GDM1 (cell line): ENCODE results near the gene HOXB1.

Experiments used
- DNase-seq: peaks from one replicate; lab custom pipeline; 2025; lab: John Stamatoyannopoulos, UW

Gene HOXB1

GRCh38 chr17:48530887-48531272 is at the start of gene HOXB1:
Gene HOXB1 (minus strand): TSS chr17:48531011. CDS start chr17:48530904, 107 bp downstream.
- no peak for DNase-seq

- no peak for DNase-seq
Observed at GRCh38 chr17:48579760-48580554, 49.1 kb upstream of the HOXB1 start.

GRCh38 chr17:48579471-48579759 is 48.6 kb upstream of the HOXB1 start:
- DNase-seq, result no peak

GRCh38 chr17:48578616-48579470 is 48.0 kb upstream of the HOXB1 start:
- DNase-seq, result no peak

- DNase-seq, result peak; percentile 70
Observed at GRCh38 chr17:48577946-48578615, 47.3 kb upstream of the HOXB1 start, which contains the start of gene HOXB4. Gene HOXB4 (minus strand): TSS chr17:48578350. CDS start chr17:48578319, 31 bp downstream.

- no peak for DNase-seq
Observed at GRCh38 chr17:48577330-48577945, 46.6 kb upstream of the HOXB1 start.

- no peak for DNase-seq
Observed at GRCh38 chr17:48576479-48577309, 45.9 kb upstream of the HOXB1 start.

- DNase-seq, result no peak
Observed at GRCh38 chr17:48575673-48576478, 45.1 kb upstream of the HOXB1 start.

- DNase-seq, result no peak
Observed at GRCh38 chr17:48575066-48575582, 44.3 kb upstream of the HOXB1 start.

- no peak for DNase-seq
Observed at GRCh38 chr17:48574505-48575065, 43.8 kb upstream of the HOXB1 start.

GRCh38 chr17:48571826-48572417 is 41.1 kb upstream of the HOXB1 start:
- DNase-seq, result no peak

GRCh38 chr17:48571024-48571818 is 40.4 kb upstream of the HOXB1 start:
- no peak for DNase-seq

- no peak for DNase-seq
Observed at GRCh38 chr17:48570325-48571023, 39.7 kb upstream of the HOXB1 start.

GRCh38 chr17:48569674-48570324 is 39.0 kb upstream of the HOXB1 start:
- DNase-seq, result no peak

- DNase-seq, result no peak
Observed at GRCh38 chr17:48569240-48569582, 38.4 kb upstream of the HOXB1 start.

- no peak for DNase-seq
Observed at GRCh38 chr17:48568499-48569239, 37.9 kb upstream of the HOXB1 start.
